CD4-positive, alpha-beta T cell treated with Interleukin-15 for 4 hours (primary cell): ENCODE data around the gene C11orf87.

ENCODE experiments used
- DNase-seq: peaks from one replicate; pipeline ENCODE4 v3.0.0-alpha.2; 2020; ENCODE audit warnings: low spot score

The C11orf87 gene

DNA sequence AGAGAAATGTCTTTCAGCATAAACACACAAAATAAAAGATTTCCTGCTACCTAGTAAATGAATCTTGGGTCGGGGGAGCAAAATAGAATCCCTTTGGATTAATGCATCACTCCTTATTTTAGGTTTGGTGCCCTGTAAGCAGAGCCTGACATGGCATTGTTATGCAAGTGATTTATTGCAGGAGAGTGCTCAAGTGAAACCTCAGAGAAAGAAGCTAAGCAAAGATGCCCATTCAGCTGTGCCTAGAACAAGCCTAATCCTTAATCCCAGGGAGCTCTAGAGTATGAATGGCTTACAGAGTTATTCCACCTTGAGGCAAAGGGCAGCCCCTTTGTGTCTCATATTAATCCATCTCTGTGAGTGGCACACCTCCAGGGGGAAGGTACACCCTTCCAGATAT lies 21.1 kb downstream of the C11orf87 start:
- DNase-seq = no peak

DNA sequence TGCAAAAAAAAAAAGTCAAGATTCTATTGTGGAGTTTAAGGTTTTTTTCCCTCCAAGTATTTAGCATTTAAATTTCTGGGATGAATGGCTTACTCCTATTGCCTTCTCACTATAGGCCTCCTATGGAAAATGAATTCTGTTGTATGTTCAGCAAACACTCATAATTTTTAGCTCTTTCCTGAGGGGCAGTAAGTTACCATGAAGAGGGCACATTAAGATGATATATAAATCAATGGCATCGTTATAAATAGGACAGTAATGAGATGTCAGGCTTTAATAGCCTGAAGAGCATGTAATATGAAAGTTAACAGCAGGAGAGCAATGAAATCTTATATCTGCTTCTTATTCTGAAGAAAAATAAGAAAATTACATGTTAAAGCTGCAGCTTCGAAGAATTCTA lies 32.9 kb downstream of the C11orf87 start:
- DNase-seq = no peak
